HEK293T (cell line): ENCODE results near the gene SRGAP3.

Source experiments
- ARNT ChIP-seq: fragments of 450-650 bp; IDR thresholded peaks from 2 replicates; pipeline ENCODE4 v1.6.1; 2017; ENCODE audit warnings: mild to moderate bottlenecking
- BHLHE40 ChIP-seq: fragments of 450-650 bp; IDR thresholded peaks from 2 replicates; pipeline ENCODE4 v1.6.1; 2016; ENCODE audit warnings: mild to moderate bottlenecking, moderate library complexity, borderline replicate concordance
- CTBP1 ChIP-seq: fragments of 450-650 bp; IDR thresholded peaks from 2 replicates; pipeline ENCODE4 v1.6.1; 2016; ENCODE audit warnings: borderline replicate concordance
- ELF4 ChIP-seq: fragments of 450-650 bp; IDR thresholded peaks from 2 replicates; pipeline ENCODE4 v1.6.1; 2017; ENCODE audit warnings: antibody characterized with exemption
- FOXA1 ChIP-seq: fragments of 450-650 bp; IDR thresholded peaks from 2 replicates; pipeline ENCODE4 v1.6.1; 2016; ENCODE audit warnings: mild to moderate bottlenecking
- FOXM1 ChIP-seq: fragments of 450-650 bp; IDR thresholded peaks from 2 replicates; pipeline ENCODE4 v1.6.1; 2017; ENCODE audit warnings: mild to moderate bottlenecking, borderline replicate concordance
- HDGF ChIP-seq: fragments of 450-650 bp; IDR thresholded peaks from 2 replicates; pipeline ENCODE4 v1.6.1; 2017; ENCODE audit warnings: antibody characterized with exemption, borderline replicate concordance
- L3MBTL2 ChIP-seq: fragments of 450-650 bp; conservative IDR thresholded peaks from 2 replicates; pipeline ENCODE4 v1.6.1; 2016; ENCODE audit warnings: mild to moderate bottlenecking
- LEF1 ChIP-seq: fragments of 450-650 bp; IDR thresholded peaks from 2 replicates; pipeline ENCODE4 v1.6.1; 2017; ENCODE audit warnings: mild to moderate bottlenecking, borderline replicate concordance
- NFRKB ChIP-seq: fragments of 450-650 bp; IDR thresholded peaks from 2 replicates; pipeline ENCODE4 v1.6.1; 2016; ENCODE audit warnings: mild to moderate bottlenecking, moderate library complexity
- SP1 ChIP-seq: fragments of 450-650 bp; IDR thresholded peaks from 2 replicates; pipeline ENCODE4 v1.6.1; 2017
- SUZ12 ChIP-seq: fragments of 450-650 bp; IDR thresholded peaks from 2 replicates; pipeline ENCODE4 v1.6.1; 2016; ENCODE audit warnings: mild to moderate bottlenecking
- ZNF384 ChIP-seq: fragments of 450-650 bp; IDR thresholded peaks from 2 replicates; pipeline ENCODE4 v1.6.1; 2016

- TF ChIP-seq ZNF384 = no peak
- no peak for TF ChIP-seq FOXM1
- no peak for TF ChIP-seq SUZ12
- TF ChIP-seq ARNT = no peak
- no peak for TF ChIP-seq SP1
- no peak for TF ChIP-seq ELF4
- no peak for TF ChIP-seq NFRKB
- no peak for TF ChIP-seq BHLHE40
- no peak for TF ChIP-seq HDGF
- TF ChIP-seq CTBP1 = no peak
- no peak for TF ChIP-seq L3MBTL2
- TF ChIP-seq FOXA1 = no peak
- no peak for TF ChIP-seq LEF1
These were observed 253.2 kb downstream of the SRGAP3 start for GRCh38 chr3:8996216-8996615.
